H7 (cell line): ENCODE measurements around the gene PBX1. TPM values are rescaled to one million over a fixed set of nuclear protein-coding genes. Genes with fewer than 3 reads are reported as not detected.

Experiments used
- DNase-seq: peaks from one replicate; pipeline ENCODE4 v3.0.0; 2012
- H3K27me3 ChIP-seq: 2 replicates; pipeline ENCODE4 v1.6.0; 2011; ENCODE audit warnings: mild to moderate bottlenecking, low read length; ENCODE audit not compliant: control insufficient read depth, insufficient read depth
- H3K36me3 ChIP-seq: replicated peaks from 2 replicates; pipeline ENCODE4 v1.5.1; 2011; ENCODE audit warnings: low read length; ENCODE audit not compliant: control insufficient read depth, insufficient read depth
- H3K4me3 ChIP-seq: 2 replicates; pipeline ENCODE4 v1.5.1; 2011; ENCODE audit warnings: low read depth, mild to moderate bottlenecking, control low read depth, low read length, moderate library complexity; ENCODE audit not compliant: insufficient read depth
- total RNA-seq: library from RNA; depleted of rRNA; stranded (reverse); fragments of >200 nt; shearing (Covaris generic); gene quantifications from 2 replicates; pipeline ENCODE4 v1.2.3, GENCODE V29; 2014

PBX1 gene
- total RNA-seq, 1 experiment from 2014 or later = 70.5 TPM

- Histone ChIP-seq H3K27me3 (no peaks in the 10 kb centered on the region), H3K4me3 (no peak overlapping the region), H3K36me3 (no peaks in the 10 kb centered on the region)
- no peak for DNase-seq
These were observed 205.3 kb downstream of the PBX1 start for GRCh38 chr1:164764333-164764732.

GRCh38 chr1:164765557-164765956, 206.6 kb downstream of the PBX1 start:
- Histone ChIP-seq H3K4me3 (no peak overlapping the region), H3K27me3 (no peaks in the 10 kb centered on the region), H3K36me3 (no peaks in the 10 kb centered on the region)
- no peak for DNase-seq

GRCh38 chr1:164765992-164766720, 207.2 kb downstream of the PBX1 start:
- H3K36me3 ChIP-seq = no peaks in the 10 kb centered on the region
- no peak overlapping the region for H3K4me3 ChIP-seq
- DNase-seq = no peak
- no peaks in the 10 kb centered on the region for H3K27me3 ChIP-seq

- Histone ChIP-seq H3K36me3 (no peaks in the 10 kb centered on the region), H3K27me3 (no peaks in the 10 kb centered on the region), H3K4me3 (no peak overlapping the region)
- DNase-seq = no peak
These were observed 208.9 kb downstream of the PBX1 start for GRCh38 chr1:164767752-164768402.

- no peak for DNase-seq
- Histone ChIP-seq H3K36me3 (no peaks in the 10 kb centered on the region), H3K27me3 (no peaks in the 10 kb centered on the region), H3K4me3 (no peak overlapping the region)
These were observed 209.6 kb downstream of the PBX1 start for GRCh38 chr1:164768619-164769018.

- Histone ChIP-seq H3K4me3 (no peak overlapping the region), H3K27me3 (no peaks in the 10 kb centered on the region), H3K36me3 (no peaks in the 10 kb centered on the region)
- no peak for DNase-seq
These were observed 210.6 kb downstream of the PBX1 start for GRCh38 chr1:164769486-164770130.

- Histone ChIP-seq H3K36me3 (no peaks in the 10 kb centered on the region), H3K4me3 (no peak overlapping the region), H3K27me3 (no peaks in the 10 kb centered on the region)
- no peak for DNase-seq
These were observed 211.1 kb downstream of the PBX1 start for GRCh38 chr1:164770131-164770529.

- DNase-seq = no peak
- Histone ChIP-seq H3K27me3 (no peaks in the 10 kb centered on the region), H3K36me3 (no peaks in the 10 kb centered on the region), H3K4me3 (no peak overlapping the region)
These were observed 212.1 kb downstream of the PBX1 start for GRCh38 chr1:164771041-164771618.

- Histone ChIP-seq H3K36me3 (no peaks in the 10 kb centered on the region), H3K4me3 (no peak overlapping the region), H3K27me3 (no peaks in the 10 kb centered on the region)
- no peak for DNase-seq
These were observed 212.8 kb downstream of the PBX1 start for GRCh38 chr1:164771619-164772361.

- no peak overlapping the region for H3K4me3 ChIP-seq
- no peaks in the 10 kb centered on the region for H3K27me3 ChIP-seq
- no peak for DNase-seq
- H3K36me3 ChIP-seq = no peaks in the 10 kb centered on the region
These were observed 213.7 kb downstream of the PBX1 start for GRCh38 chr1:164772635-164773034.

GRCh38 chr1:164773102-164773501, 214.1 kb downstream of the PBX1 start:
- no peak for DNase-seq
- H3K4me3 ChIP-seq = no peak overlapping the region
- H3K27me3 ChIP-seq = no peaks in the 10 kb centered on the region
- no peaks in the 10 kb centered on the region for H3K36me3 ChIP-seq

GRCh38 chr1:164774413-164774812, 215.4 kb downstream of the PBX1 start:
- DNase-seq = no peak
- Histone ChIP-seq H3K4me3 (no peak overlapping the region), H3K36me3 (no peaks in the 10 kb centered on the region), H3K27me3 (no peaks in the 10 kb centered on the region)

GRCh38 chr1:164774819-164775654, 216.1 kb downstream of the PBX1 start:
- H3K36me3 ChIP-seq = no peaks in the 10 kb centered on the region
- DNase-seq = no peak
- H3K4me3 ChIP-seq = no peak overlapping the region
- H3K27me3 ChIP-seq = no peaks in the 10 kb centered on the region

GRCh38 chr1:164777518-164777917, 218.5 kb downstream of the PBX1 start:
- H3K27me3 ChIP-seq = no peaks in the 10 kb centered on the region
- DNase-seq = no peak
- H3K36me3 ChIP-seq = no peaks in the 10 kb centered on the region
- H3K4me3 ChIP-seq = no peak overlapping the region
